ENCODE measurements around the gene ADI1. TPM values are rescaled to one million over a fixed set of nuclear protein-coding genes. Genes with fewer than 3 reads are reported as not detected.

ADI1 gene
- total and polyA plus RNA-seq, 10 donors, result 31.8 to 106 (median 55.4) TPM

- 81 to 93% (median 85%) methylated on average over 1 to 2 of the region's 2 CpGs for WGBS, 5 donors
- intact Hi-C loops (cut with DNase I; ENCODE audit: low total_unique reads), result no loop called here
- Histone ChIP-seq H3K27ac (no peak overlapping the region), H3K9me3 (peaks cover 0 to 33% (median 17%) of the 10 kb centered on the region in 8 donors), H3K4me1 (peaks cover 0 to 3% (median under 1%) of the 10 kb centered on the region in 6 donors), H3K27me3 (replicated peaks in 1 of 7) (no peaks in the 10 kb centered on the region), H3K4me3 (no peak overlapping the region), H3K36me3 (peaks cover 5 to 83% (median 46%) of the 10 kb centered on the region in 6 donors)
- no peak for TF ChIP-seq CTCF (IDR thresholded peaks at IDR 0.05 in 8 of 11, conservative IDR thresholded peaks at IDR 0.05 in 3 of 11)
- TF ChIP-seq POLR2AphosphoS5 (IDR thresholded peaks at IDR 0.05), result no peak
- no peak for TF ChIP-seq POLR2A (IDR thresholded peaks at IDR 0.05)
- DNase-seq, result no peak
These were observed 7.2 kb downstream of the ADI1 start for GRCh38 chr2:3512086-3512485.

GRCh38 chr2:3505771-3506170 lies 13.6 kb downstream of the ADI1 start:
- peak overlapping the region in 2 of 8 donors; percentile 20 to 46 for H3K27ac ChIP-seq
- H3K4me1 ChIP-seq, result peaks cover 0 to 10% (median 2%) of the 10 kb centered on the region in 6 donors
- intact Hi-C loops (cut with DNase I; ENCODE audit: low total_unique reads), result no loop called here
- TF ChIP-seq CTCF (IDR thresholded peaks at IDR 0.05 in 8 of 11, conservative IDR thresholded peaks at IDR 0.05 in 3 of 11) (no peak), POLR2A (IDR thresholded peaks at IDR 0.05) (no peak), POLR2AphosphoS5 (IDR thresholded peaks at IDR 0.05) (no peak)
- H3K9me3 ChIP-seq, result peaks cover 0 to 8% (median 4%) of the 10 kb centered on the region in 8 donors
- DNase-seq, result no peak
- H3K4me3 ChIP-seq, result no peak overlapping the region
- peaks cover 0 to 92% (median 27%) of the 10 kb centered on the region in 6 donors for H3K36me3 ChIP-seq
- no peaks in the 10 kb centered on the region for H3K27me3 ChIP-seq (replicated peaks in 1 of 7)
- WGBS, 5 donors, result 48 to 80% (median 61%) methylated on average over 4 of the region's 4 CpGs

- no peak for TF ChIP-seq CTCF (IDR thresholded peaks at IDR 0.05 in 8 of 11, conservative IDR thresholded peaks at IDR 0.05 in 3 of 11)
- no peak for TF ChIP-seq POLR2A (IDR thresholded peaks at IDR 0.05)
- no peak for TF ChIP-seq POLR2AphosphoS5 (IDR thresholded peaks at IDR 0.05)
- peaks cover 0 to 8% (median 4%) of the 10 kb centered on the region in 8 donors for H3K9me3 ChIP-seq
- peaks cover 2 to 92% (median 28%) of the 10 kb centered on the region in 6 donors for H3K36me3 ChIP-seq
- H3K27me3 ChIP-seq (replicated peaks in 1 of 7), result no peaks in the 10 kb centered on the region
- H3K4me1 ChIP-seq, result peaks cover 0 to 10% (median 2%) of the 10 kb centered on the region in 6 donors
- no peak overlapping the region for H3K4me3 ChIP-seq
- intact Hi-C loops (cut with DNase I; ENCODE audit: low total_unique reads), result no loop called here
- 95 to 98% (median 98%) methylated on average over 5 of the region's 5 CpGs for WGBS, 5 donors
- DNase-seq, result no peak
- no peak overlapping the region for H3K27ac ChIP-seq
These were observed 14.6 kb downstream of the ADI1 start for GRCh38 chr2:3504741-3505140.

GRCh38 chr2:3503483-3503882 lies 15.8 kb downstream of the ADI1 start:
- 70 to 84% (median 82%) methylated on average over 11 to 13 of the region's 13 CpGs for WGBS, 5 donors
- Histone ChIP-seq H3K9me3 (peaks cover 0 to 6% (median 1%) of the 10 kb centered on the region in 8 donors), H3K4me3 (no peak overlapping the region), H3K4me1 (peaks cover 0 to 10% (median 2%) of the 10 kb centered on the region in 6 donors), H3K27ac (no peak overlapping the region), H3K27me3 (replicated peaks in 1 of 7) (no peaks in the 10 kb centered on the region), H3K36me3 (peaks cover 2 to 92% (median 39%) of the 10 kb centered on the region in 6 donors)
- intact Hi-C loops (cut with DNase I; ENCODE audit: low total_unique reads), result no loop called here
- DNase-seq, result no peak
- TF ChIP-seq POLR2A (IDR thresholded peaks at IDR 0.05), result no peak
- TF ChIP-seq POLR2AphosphoS5 (IDR thresholded peaks at IDR 0.05), result no peak
- no peak for TF ChIP-seq CTCF (IDR thresholded peaks at IDR 0.05 in 8 of 11, conservative IDR thresholded peaks at IDR 0.05 in 3 of 11)

Measured in spleen (tissue), 11 donors.